GM21619 (cell line): ENCODE data around the gene DUSP19.
A peak's percentile ranks its signal among the peaks of the same experiment; 100 is the strongest.

Experiments
- ATAC-seq: cut with Tn5 transposase; IDR thresholded peaks from one replicate; pipeline ENCODE4 v1.9.1; 2021; ENCODE audit not compliant: unreplicated experiment

DUSP19 gene

DNA sequence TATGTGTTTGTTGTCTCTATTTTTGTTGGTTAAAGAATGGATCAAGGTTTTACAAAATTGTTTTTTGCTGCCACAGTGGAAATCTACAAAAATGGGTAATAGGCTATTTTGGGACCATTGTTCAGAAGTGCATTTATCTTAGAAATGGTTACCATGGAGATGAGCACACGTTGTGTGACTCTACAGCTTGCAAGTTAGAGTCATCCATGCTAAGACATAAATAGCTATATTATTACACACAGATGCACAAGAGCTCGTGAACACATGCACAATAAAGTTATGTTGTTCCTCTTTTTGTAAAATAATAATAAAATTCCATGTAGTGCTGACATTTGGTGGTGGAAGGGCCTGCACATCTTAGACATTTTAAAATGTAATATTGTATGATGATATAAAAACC is 15.5 kb upstream of the DUSP19 start:
- no peak for ATAC-seq

DNA sequence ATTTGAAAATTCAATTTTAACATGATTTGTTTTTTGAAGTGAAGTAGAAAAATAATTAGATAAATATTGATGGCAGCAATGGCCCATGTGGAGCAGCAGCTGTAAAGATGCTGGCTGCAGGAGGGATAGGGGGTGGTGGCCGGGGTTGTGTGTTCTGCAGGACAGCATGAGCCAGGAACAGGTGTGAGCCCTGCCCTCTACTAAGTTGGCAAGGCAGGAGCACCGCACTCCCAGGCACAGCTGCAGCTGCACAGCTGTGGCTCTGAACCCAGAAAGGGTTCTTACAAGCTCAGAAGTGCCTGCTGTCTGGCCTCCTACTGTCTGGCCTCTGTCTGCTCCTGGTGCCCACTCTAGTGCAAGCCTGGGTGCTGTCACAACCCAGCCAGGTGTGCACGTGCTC is 10.0 kb upstream of the DUSP19 start:
- ATAC-seq: no peak

DNA sequence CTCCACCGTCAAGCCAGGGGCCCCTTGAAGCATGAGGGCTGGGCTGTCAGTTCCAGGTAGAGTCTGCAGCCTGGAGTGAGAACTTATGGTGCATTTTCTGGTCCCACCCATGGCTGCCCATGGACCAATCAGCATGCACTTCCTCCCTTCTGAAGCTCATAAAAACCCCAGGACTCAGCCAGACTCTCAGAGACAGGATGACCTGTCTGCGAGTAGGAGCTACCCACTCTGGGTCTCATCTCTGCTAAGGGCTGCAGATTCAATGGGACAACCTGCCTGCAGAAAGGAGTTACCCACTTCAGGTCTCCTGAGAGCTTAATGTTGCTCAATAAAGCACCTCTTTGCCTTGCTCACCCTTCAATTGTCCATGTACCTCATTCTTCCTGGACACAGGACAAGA is 9.4 kb upstream of the DUSP19 start:
- ATAC-seq: no peak

DNA sequence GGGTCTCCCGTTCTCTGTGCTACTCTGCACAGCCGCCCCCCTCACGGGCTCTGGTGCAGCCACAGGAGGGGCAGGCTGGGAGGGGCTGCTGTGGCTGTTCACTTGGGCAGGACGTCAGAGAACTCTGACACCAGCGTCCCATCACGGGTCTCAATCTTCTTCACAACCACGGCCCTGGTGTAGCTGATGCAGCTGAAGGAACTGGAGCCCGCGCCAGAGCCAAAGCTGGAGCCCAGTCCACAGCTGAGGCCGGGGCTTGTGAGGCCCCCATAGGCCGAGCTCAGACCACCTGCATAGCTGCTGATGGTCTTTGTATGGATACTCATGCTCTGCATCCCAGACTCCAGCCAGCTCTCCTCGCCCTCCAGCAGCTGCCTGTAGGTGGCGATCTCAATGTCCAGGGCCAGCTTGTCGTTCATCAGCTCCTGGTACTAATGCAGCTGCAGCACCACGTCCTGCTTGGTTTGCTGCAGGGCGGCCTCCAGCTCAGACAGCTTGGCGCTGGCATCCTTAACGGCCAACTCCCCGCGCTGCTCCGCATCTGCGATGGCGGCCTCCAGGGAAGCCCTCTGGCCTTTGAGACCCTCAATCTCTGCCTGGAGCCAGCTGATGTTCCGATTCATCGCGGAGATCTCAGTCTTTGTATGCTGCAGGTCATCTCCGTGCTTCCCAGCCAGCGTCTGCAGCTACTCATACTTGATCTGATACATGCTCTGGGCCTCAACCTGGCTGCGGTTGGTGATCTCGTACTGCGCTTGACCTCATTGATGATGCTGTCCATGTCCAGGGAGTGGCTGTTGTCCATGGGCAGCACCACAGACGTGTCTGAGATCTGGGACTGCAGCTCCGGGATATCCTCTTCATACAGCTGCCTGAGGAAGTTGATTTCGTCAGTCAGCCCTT is 7.4 kb upstream of the DUSP19 start:
- no peak for ATAC-seq

DNA sequence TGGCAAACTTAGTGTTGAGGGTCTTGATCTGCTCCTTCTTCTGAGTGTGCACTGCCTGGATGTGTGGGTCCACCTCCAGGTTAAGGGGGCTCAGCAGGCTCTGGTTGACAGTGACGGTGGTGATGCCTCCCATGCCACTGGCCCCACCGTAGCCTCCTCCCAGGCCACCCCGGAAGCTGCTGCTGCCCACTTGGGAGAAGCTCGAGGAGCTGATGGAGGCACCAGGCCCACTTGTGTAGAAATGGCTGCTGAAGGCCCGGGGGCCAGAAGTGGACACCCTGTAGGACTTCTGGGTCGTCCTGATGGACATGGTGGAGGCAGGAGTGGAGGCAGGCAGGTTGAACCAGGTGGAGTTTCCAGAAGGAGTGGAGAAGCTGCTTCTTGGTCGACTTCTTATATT is 6.4 kb upstream of the DUSP19 start:
- ATAC-seq: no peak

DNA sequence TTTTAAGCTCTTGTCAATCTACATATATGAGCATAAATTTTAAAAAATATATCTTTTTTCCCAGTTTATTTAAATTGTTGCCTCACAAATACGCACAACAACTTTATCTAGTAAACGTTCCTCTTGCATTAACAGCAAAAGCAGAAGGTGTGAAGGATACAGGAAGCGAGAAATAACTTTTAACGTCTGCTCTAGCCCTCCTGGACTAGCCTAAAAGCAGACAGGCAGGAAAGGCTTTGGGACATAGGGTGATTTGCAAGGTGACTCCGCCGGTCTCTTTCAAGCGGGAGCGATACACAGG is 434 bp upstream of the DUSP19 start:
- ATAC-seq: no peak

DNA sequence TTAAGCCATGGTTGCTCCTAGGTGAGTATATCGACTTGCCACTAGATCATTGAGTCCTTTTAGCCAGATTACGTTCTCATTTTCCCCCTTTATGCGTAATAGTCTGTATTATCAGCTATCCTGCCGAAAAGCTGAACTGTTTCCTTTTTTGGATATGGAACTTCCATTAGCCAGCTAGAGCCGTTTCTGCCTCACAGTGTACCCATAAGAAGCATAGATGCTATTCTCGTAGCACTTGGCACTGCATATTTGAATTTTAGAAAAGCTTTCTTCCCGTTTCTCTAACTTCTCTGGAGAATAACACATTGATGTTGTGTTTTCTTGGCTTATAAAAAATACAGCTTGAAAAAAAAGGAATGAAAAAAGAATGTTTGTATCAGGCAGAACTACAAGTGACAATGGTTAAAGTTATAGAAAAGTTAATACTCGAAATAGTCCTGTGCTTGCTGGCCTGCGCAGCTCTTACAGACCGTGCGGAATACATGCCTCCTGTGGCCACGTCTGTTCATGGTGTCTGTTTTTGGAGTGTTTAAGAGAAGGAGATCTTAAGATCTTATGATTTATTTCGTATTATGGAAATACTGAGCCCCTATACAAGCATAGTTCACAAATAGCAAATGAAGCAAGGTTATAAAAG is 710 bp downstream of the DUSP19 start:
- peak; percentile 23 for ATAC-seq

DNA sequence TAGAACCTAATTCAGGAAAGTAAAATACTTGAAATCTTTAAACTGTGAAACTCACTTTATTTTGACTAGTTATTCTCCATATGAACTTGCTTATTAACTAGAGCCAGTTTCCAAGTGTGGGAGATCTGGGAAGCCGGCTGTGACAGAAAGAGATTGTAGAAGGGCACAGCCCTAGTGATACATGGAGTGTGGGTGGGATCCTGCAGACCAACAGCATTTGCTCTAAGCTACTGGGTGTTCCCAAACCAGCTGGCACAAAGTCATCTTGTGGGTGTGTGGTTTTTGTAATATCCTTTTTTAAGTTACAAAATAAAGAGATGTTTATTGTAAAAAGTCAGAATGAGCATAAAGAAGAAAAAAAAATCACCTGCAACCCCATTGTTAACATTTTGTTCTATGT is 3.4 kb downstream of the DUSP19 start:
- no peak for ATAC-seq

DNA sequence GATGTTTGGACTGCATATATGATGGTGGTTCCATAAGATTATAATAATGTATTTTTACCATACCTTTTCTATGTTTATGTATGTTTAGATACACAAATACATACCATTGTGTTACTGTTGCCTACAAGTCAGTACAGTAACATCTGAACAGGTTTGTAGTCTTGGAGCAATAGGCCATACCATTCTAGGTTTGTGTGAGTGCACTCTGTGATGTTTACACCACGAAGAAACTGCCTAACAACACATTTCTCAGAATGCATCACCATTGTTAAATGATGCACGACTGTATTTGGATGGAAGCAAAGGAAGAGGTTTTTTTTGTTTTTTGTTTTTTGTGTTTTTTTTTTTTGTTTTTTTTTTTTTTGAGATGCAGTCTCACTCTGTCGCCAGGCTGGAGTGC is 9.5 kb downstream of the DUSP19 start:
- peak; percentile 35 for ATAC-seq

DNA sequence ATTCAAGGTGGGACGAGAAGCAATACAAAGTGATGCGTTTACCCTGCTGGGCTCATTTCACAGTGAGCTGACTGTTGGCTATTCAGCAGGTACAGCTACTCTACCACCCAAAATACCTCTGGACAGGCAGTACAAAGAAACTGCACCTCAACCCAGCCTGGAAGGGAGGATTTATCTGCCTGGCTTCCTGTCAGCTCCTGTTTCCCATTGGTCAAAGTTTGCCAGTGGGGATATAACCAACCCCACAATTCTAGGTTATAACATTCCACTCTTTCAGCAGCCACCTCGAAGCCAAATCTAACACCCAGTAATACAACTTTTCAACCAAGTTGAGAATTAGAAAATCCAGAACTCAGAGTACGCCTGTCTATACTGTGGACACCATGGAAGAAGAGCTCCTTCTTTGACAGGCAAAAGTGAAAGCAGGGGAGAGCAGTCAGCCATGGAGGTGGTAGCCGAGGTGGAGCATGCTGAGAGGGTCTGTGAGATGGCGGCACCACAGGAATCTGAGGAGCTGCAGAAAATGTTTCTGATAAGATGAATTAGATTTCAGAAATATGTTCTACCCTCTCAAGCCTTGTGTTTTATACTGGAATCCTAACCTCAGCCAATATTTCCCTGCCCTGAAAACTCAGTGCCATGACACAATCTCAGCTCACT is 10.8 kb downstream of the DUSP19 start:
- ATAC-seq: peak; percentile 45

DNA sequence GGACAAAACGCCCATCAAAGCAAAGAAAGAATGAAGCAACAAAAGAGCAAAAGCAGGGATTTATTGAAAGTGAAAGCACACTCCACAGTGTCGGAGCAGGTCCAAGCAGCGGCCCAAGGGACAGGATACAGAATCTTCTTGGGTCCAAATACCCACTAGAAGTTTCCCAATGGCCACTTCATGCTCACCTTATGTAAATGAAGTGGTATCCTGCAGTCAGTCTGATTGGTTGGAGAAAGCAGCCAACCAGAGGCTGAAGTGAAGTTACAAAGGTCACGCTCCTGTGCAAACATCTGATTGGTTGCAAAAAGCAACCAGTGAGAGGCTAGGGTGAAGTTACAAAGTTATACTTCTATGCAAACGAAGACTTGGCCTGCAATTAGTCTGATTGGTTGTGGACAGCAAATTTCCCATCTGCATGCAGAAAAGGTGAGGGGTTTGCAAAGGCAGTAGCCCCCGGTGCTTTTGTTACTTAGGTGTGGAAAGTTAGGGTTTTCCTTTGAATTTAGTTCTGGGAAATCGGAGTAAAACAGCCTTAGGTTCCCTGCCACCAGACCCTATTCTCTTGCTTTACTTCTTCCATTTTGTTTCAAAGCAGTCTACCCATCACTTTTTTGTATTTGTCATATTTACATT is 12.9 kb downstream of the DUSP19 start:
- ATAC-seq: no peak

DNA sequence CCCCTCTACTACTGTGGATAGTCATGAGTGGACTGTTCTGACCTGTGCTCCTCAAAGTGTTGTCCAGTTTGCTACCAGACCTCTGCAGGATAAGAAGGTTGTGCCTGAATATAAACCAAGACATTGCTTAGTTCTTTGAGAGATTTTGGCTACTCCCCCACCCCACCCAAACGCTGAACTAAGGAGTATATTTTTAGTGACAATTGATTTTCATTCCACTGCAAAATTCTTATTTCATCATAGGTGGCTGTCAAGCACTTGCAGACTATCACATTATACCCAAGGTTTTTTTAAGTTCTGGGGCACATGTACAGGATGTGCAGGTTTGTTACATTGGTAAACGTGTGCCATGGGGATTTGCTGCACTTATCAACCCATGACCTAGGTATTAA is 13.4 kb downstream of the DUSP19 start:
- no peak for ATAC-seq

DNA sequence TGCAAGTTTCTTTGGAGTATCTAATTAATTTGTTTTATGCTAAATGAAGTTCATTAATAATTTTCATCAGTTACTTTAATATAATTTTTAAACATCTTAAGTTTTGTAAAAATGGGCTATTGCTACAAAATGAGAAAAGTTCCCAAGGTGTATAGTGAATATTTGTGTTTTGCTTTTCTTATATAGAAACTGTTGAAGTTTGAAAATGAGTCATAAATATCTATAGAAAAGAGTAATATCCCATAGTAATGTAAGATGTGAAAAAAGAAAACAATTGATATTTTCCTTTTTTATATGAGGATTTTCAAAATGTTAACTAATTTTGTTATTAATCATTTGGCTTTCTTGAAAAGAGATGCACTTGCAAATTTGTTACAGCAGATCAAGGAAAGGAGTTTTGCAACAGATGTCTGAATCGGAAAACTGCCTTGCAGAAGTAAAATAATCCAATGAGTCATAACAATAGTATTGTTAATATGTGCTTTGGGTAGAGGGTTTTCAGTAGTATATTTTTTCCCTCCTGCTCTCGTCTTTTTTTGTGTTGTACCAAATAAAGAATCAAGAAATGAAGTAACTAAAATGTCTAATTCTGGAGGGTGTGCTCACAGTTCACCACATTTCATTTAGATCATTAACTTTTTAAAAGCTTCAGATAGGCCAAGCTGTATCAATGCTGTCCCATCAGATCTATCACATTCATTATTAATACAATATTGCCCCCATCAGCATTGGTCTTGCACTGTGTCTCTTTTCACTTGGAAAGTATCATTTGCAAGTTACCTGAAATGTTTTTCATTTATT is 15.5 kb downstream of the DUSP19 start:
- ATAC-seq: peak; percentile 86

DNA sequence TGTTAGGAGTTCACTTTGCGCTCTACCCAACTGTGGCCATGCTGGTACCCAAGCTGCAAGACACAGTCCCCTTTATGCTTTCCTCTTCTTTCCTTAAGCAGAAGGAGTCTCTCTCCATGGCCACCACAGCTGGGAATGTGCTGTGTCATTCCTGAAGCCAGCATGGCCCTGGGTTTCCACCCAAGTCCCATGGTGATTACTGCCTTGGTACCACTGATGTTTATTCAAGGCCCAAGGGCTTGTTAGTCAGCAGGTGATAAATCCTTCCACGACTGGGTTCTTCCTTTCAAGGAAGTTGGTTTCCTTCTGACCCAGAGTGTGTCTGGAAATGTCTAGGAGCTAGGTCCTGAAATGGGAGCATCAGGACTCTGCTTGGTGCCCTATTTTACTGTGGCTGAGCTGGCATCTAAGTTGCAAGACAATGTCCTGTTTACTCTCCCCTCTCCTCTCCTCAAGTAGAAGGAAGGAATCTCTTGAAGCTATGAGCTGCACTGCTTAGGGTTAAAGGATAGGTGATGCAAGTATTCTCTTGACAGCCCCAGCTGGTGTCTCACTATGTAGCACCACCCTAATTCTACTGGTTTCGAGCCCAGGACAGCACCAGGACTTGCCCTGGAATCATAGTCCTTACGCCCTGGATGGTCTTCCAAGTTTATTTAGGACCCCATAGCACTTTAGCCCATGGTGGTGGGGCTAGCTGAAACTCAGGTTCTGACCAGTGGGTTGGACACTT is 27.0 kb downstream of the DUSP19 start:
- ATAC-seq: no peak

DNA sequence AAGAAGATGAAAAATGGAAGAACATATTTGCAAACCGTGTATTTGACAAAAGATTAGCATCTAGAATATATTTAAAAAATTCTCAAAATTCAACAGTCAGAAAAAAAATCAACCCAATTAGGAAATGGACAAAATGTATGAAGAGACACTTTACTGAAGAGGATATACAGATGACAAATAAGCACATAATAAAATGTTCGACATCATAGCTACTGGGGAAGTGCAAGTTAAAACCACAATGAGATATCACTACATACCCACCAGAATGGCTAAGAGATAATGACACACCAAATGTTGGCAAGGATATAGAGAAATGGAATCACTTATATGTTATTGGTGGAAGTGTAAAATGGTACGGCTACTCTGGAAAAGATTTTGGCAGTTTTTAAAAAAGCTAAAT is 34.0 kb downstream of the DUSP19 start:
- no peak for ATAC-seq

DNA sequence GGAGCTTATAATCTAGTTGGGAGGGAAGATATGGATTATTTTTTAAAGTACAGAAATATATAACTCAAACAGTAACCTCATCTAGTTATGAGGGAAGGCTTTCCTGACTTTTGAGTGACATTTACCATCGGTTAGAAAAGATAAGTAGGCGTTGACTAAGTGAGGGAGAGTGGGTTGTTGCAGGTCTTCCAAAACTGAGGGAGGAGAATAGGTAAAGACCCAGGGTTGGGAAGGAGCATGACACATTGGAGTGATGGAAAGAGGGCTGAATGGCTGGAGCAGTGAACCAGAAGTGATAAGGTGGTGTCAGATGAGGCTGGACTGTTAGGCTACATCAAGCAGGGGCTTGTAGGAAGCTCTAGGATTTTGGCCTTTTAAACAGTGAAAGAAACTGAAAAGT is 35.1 kb downstream of the DUSP19 start:
- ATAC-seq: no peak

DNA sequence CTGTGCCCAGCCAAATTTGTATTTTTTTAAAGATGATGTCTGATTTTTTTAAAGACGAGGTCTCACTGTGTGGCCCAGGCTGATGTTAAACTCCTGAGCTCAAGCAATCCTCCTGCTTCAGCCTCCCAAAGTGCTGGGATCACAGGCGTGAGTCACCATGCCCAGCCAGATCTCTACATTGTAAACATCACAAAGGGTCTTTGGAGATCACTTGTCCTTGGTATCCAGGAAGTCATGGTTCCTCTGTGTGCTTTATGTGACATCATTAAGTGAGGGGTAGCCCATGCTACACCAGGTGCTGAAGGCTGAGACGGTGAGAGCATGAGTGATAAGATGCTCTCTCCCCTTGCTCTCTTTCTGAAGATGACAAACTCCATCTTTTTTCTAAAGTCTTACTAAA is 38.7 kb downstream of the DUSP19 start:
- no peak for ATAC-seq

DNA sequence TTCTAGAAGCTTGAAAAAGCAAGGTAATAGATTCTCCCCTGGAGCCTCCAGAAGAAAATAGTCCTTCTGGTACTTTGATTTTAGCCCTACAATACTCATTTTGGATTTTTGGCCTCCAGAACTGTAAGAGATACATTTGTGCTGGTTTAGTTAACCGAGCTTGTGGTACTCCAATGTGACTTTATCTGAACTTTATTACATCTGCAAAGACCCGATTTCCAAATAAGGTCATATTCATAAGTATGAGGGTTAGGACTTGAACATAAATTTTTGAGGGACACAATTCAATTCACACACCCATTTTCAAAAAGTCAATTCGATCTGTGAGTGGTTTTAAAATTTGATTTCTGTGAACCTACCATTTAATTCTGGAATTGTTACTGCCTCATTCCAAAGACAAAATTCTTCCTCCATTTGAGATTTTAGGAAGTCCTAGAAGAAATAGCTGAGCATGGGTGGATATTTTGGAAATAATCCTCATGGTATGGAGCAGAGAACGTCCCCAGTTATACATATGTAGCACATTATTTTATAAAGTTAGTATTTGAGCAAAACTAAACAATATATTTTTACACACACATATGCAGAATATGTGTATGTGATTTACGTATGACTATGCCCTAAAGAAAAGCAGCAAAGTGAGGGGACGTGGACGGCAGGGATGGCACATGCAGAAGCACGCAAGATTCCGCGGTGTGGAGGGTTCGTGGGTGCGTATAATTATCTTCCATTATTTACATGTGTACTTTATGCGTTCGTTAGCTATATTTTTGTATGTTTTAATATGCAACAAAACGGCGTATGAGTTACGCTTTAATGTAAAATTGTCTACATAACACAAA is 44.8 kb downstream of the DUSP19 start:
- ATAC-seq: no peak

DNA sequence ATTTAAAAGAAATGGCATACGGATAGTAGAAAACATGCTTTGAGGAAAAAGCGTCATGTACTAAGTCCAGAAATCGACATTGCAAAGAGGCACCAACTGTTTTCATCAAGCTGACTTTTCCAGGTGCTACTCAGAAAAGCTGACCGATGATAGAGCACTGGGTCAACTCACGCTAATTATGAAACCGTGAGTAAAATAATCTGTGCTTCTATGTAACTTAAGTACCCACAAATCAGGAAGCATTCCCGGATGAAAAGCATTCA is 45.3 kb downstream of the DUSP19 start:
- peak; percentile 30 for ATAC-seq
